Retinal pigment epithelial cell (primary cell): ENCODE results near the gene TDRD3.

Experiments used
- DNase-seq: peaks from one replicate; pipeline ENCODE4 v3.0.0-alpha.2; 2010; ENCODE audit warnings: low read depth
- H3K4me3 ChIP-seq: 2 replicates; pipeline ENCODE4 v1.5.1; 2011; ENCODE audit warnings: mild to moderate bottlenecking, low read length, control low read depth, moderate library complexity
- CTCF ChIP-seq: conservative IDR thresholded peaks from 2 replicates; pipeline ENCODE4 v1.5.1; 2011; ENCODE audit warnings: low read depth, low read length, control low read depth, inconsistent platforms

The TDRD3 gene

GRCh38 chr13:60396783-60397703, at the start of gene TDRD3:
Gene TDRD3 (plus strand): TSS chr13:60397220. CDS start chr13:60397365, 145 bp downstream.
- peak within 1 kb of the TSS; percentile 87 for H3K4me3 ChIP-seq
- DNase-seq: peak; percentile 55
- TF ChIP-seq CTCF: peak; percentile 88

GRCh38 chr13:60347690-60348089, 49.3 kb upstream of the TDRD3 start:
- H3K4me3 ChIP-seq: no peak overlapping the region
- TF ChIP-seq CTCF: no peak
- DNase-seq: no peak

- no peak overlapping the region for H3K4me3 ChIP-seq
- no peak for TF ChIP-seq CTCF
- DNase-seq: no peak
These were observed 48.9 kb upstream of the TDRD3 start for GRCh38 chr13:60348097-60348496.

GRCh38 chr13:60351326-60351725, 45.7 kb upstream of the TDRD3 start:
- H3K4me3 ChIP-seq: no peak overlapping the region
- DNase-seq: peak; percentile 49
- TF ChIP-seq CTCF: no peak

- TF ChIP-seq CTCF: no peak
- DNase-seq: no peak
- H3K4me3 ChIP-seq: no peak overlapping the region
These were observed 45.0 kb upstream of the TDRD3 start for GRCh38 chr13:60351855-60352615.

GRCh38 chr13:60352644-60353043, 44.4 kb upstream of the TDRD3 start:
- DNase-seq: no peak
- TF ChIP-seq CTCF: no peak
- H3K4me3 ChIP-seq: no peak overlapping the region

GRCh38 chr13:60355056-60355455, 42.0 kb upstream of the TDRD3 start:
- no peak for TF ChIP-seq CTCF
- no peak overlapping the region for H3K4me3 ChIP-seq

More at GRCh38 chr13:60355056-60355455, 42.0 kb upstream of the TDRD3 start:
- DNase-seq: no peak
